BLaER1 (cell line): Measurements from ENCODE around the gene PDE10A.
"Not testable (repeated sequence)": the region's sequence is repeated elsewhere in the genome, so short reads cannot be mapped to it uniquely, and the experiment has no call there.

ENCODE experiments used
- H3K27ac ChIP-seq: shearing (Covaris generic); formaldehyde crosslinking; 2 replicates; pipeline ENCODE4 v1.8.1; 2022
- H3K27me3 ChIP-seq: shearing (Covaris generic); formaldehyde crosslinking; 2 replicates; pipeline ENCODE4 v1.8.1; 2022
- H3K36me3 ChIP-seq: shearing (Covaris generic); formaldehyde crosslinking; 2 replicates; pipeline ENCODE4 v1.8.1; 2022
- H3K4me1 ChIP-seq: shearing (Covaris generic); formaldehyde crosslinking; 2 replicates; pipeline ENCODE4 v1.8.1; 2022
- H3K4me2 ChIP-seq: shearing (Covaris generic); formaldehyde crosslinking; 2 replicates; pipeline ENCODE4 v1.8.1; 2022
- H3K4me3 ChIP-seq: shearing (Covaris generic); formaldehyde crosslinking; 2 replicates; pipeline ENCODE4 v1.8.1; 2022
- H3K9ac ChIP-seq: shearing (Covaris generic); formaldehyde crosslinking; 2 replicates; pipeline ENCODE4 v1.8.1; 2022
- H3K9me3 ChIP-seq: shearing (Covaris generic); formaldehyde crosslinking; 2 replicates; pipeline ENCODE4 v1.8.1; 2022
- H4K20me1 ChIP-seq: shearing (Covaris generic); formaldehyde crosslinking; 2 replicates; pipeline ENCODE4 v1.8.1; 2022
- Cebpa-rat ChIP-seq: shearing (Covaris generic); IDR thresholded peaks from 2 replicates; pipeline ENCODE4 v1.8.1; 2022

PDE10A gene

GRCh38 chr6:165615636-165616035 lies 47.4 kb downstream of the PDE10A start:
- peaks cover 28% of the 10 kb centered on the region for H3K4me1 ChIP-seq
- no peaks in the 10 kb centered on the region for H4K20me1 ChIP-seq
- peak overlapping the region; percentile 83 for H3K4me2 ChIP-seq
- no peaks in the 10 kb centered on the region for H3K36me3 ChIP-seq
- H3K27me3 ChIP-seq, result no peaks in the 10 kb centered on the region
- H3K9me3 ChIP-seq, result no peaks in the 10 kb centered on the region
- no peak for TF ChIP-seq Cebpa-rat
- peak overlapping the region; percentile 52 for H3K4me3 ChIP-seq
- H3K27ac ChIP-seq, result no peak overlapping the region; the same call in 1 of the 2 replicates
- H3K9ac ChIP-seq, result no peak overlapping the region

- Histone ChIP-seq H3K4me1 (peaks cover 24% of the 10 kb centered on the region), H3K4me3 (no peak overlapping the region), H3K36me3 (no peaks in the 10 kb centered on the region), H3K27me3 (no peaks in the 10 kb centered on the region), H3K9me3 (no peaks in the 10 kb centered on the region), H4K20me1 (no peaks in the 10 kb centered on the region), H3K27ac (no peak overlapping the region), H3K4me2 (no peak overlapping the region), H3K9ac (no peak overlapping the region)
- no peak for TF ChIP-seq Cebpa-rat
Observed at GRCh38 chr6:165611294-165611693, 51.7 kb downstream of the PDE10A start.

GRCh38 chr6:165608577-165608976 lies 54.5 kb downstream of the PDE10A start:
- H3K4me1 ChIP-seq, H3K4me2 ChIP-seq, H3K27me3 ChIP-seq, H4K20me1 ChIP-seq, H3K4me3 ChIP-seq, H3K9me3 ChIP-seq, H3K36me3 ChIP-seq, H3K9ac ChIP-seq, H3K27ac ChIP-seq: not testable (repeated sequence)

GRCh38 chr6:165606740-165607008 lies 56.4 kb downstream of the PDE10A start:
- Histone ChIP-seq H3K9me3 (no peaks in the 10 kb centered on the region), H3K4me2 (no peak overlapping the region), H4K20me1 (no peaks in the 10 kb centered on the region), H3K27me3 (no peaks in the 10 kb centered on the region), H3K27ac (no peak overlapping the region), H3K36me3 (no peaks in the 10 kb centered on the region), H3K9ac (no peak overlapping the region), H3K4me3 (no peak overlapping the region), H3K4me1 (no peaks in the 10 kb centered on the region)
- no peak for TF ChIP-seq Cebpa-rat

- H3K4me1 ChIP-seq, result no peaks in the 10 kb centered on the region
- no peak overlapping the region for H3K27ac ChIP-seq
- H3K9me3 ChIP-seq, result no peaks in the 10 kb centered on the region
- TF ChIP-seq Cebpa-rat, result no peak
- H4K20me1 ChIP-seq, result no peaks in the 10 kb centered on the region
- no peak overlapping the region for H3K4me3 ChIP-seq
- no peak overlapping the region for H3K4me2 ChIP-seq
- H3K9ac ChIP-seq, result no peak overlapping the region
- no peaks in the 10 kb centered on the region for H3K36me3 ChIP-seq
- no peaks in the 10 kb centered on the region for H3K27me3 ChIP-seq
Observed at GRCh38 chr6:165605901-165606739, 56.9 kb downstream of the PDE10A start.

- Histone ChIP-seq H3K36me3 (no peaks in the 10 kb centered on the region), H3K4me1 (no peaks in the 10 kb centered on the region), H4K20me1 (no peaks in the 10 kb centered on the region), H3K4me2 (no peak overlapping the region), H3K9me3 (no peaks in the 10 kb centered on the region), H3K4me3 (no peak overlapping the region), H3K27me3 (no peaks in the 10 kb centered on the region), H3K9ac (no peak overlapping the region), H3K27ac (no peak overlapping the region)
- TF ChIP-seq Cebpa-rat, result no peak
Observed at GRCh38 chr6:165605182-165605875, 57.7 kb downstream of the PDE10A start.

GRCh38 chr6:165602291-165602690 lies 60.8 kb downstream of the PDE10A start:
- H3K36me3 ChIP-seq, result no peaks in the 10 kb centered on the region
- H3K27ac ChIP-seq, result no peak overlapping the region
- no peaks in the 10 kb centered on the region for H3K27me3 ChIP-seq
- no peaks in the 10 kb centered on the region for H3K4me1 ChIP-seq
- H3K4me3 ChIP-seq, result no peak overlapping the region
- no peaks in the 10 kb centered on the region for H3K9me3 ChIP-seq
- no peak overlapping the region for H3K9ac ChIP-seq
- no peak for TF ChIP-seq Cebpa-rat
- no peaks in the 10 kb centered on the region for H4K20me1 ChIP-seq
- H3K4me2 ChIP-seq, result no peak overlapping the region

GRCh38 chr6:165600606-165601005 lies 62.4 kb downstream of the PDE10A start:
- Histone ChIP-seq H3K9me3 (no peaks in the 10 kb centered on the region), H3K9ac (no peak overlapping the region), H3K27me3 (no peaks in the 10 kb centered on the region), H3K4me3 (no peak overlapping the region), H3K36me3 (no peaks in the 10 kb centered on the region), H3K4me1 (no peaks in the 10 kb centered on the region), H3K27ac (no peak overlapping the region), H3K4me2 (no peak overlapping the region), H4K20me1 (no peaks in the 10 kb centered on the region)
- TF ChIP-seq Cebpa-rat, result no peak

GRCh38 chr6:165599596-165600487 lies 63.2 kb downstream of the PDE10A start:
- H3K9me3 ChIP-seq, result no peaks in the 10 kb centered on the region
- no peak overlapping the region for H3K4me3 ChIP-seq
- no peaks in the 10 kb centered on the region for H3K27me3 ChIP-seq
- H3K27ac ChIP-seq, result no peak overlapping the region
- no peaks in the 10 kb centered on the region for H3K4me1 ChIP-seq
- no peak for TF ChIP-seq Cebpa-rat
- no peaks in the 10 kb centered on the region for H4K20me1 ChIP-seq
- H3K4me2 ChIP-seq, result no peak overlapping the region
- H3K9ac ChIP-seq, result no peak overlapping the region
- no peaks in the 10 kb centered on the region for H3K36me3 ChIP-seq

- no peak overlapping the region for H3K27ac ChIP-seq
- no peaks in the 10 kb centered on the region for H3K36me3 ChIP-seq
- H3K9ac ChIP-seq, result no peak overlapping the region
- no peak overlapping the region for H3K4me3 ChIP-seq
- H3K9me3 ChIP-seq, result no peaks in the 10 kb centered on the region
- no peak for TF ChIP-seq Cebpa-rat
- H3K27me3 ChIP-seq, result no peaks in the 10 kb centered on the region
- H3K4me1 ChIP-seq, result no peaks in the 10 kb centered on the region
- no peaks in the 10 kb centered on the region for H4K20me1 ChIP-seq
- no peak overlapping the region for H3K4me2 ChIP-seq
Observed at GRCh38 chr6:165599121-165599520, 63.9 kb downstream of the PDE10A start.
